GM12878 (cell line): ENCODE data around the gene FAM120B.
"Not testable (repeated sequence)": the region's sequence is repeated elsewhere in the genome, so short reads cannot be mapped to it uniquely, and the experiment has no call there.

ENCODE experiments used
- CEBPB ChIP-seq, 2 experiments: fragments of 150-350 bp in 1 of 2; IDR thresholded peaks; 2 replicates each; pipeline ENCODE4 v1.6.1; 2012 to 2014; ENCODE audit warnings: low read depth in 2 of 2, low read length in 2 of 2, borderline replicate concordance in 1 of 2, inconsistent platforms in 1 of 2
- CTCF ChIP-seq, 3 experiments: IDR thresholded peaks in 2 of 3; conservative IDR thresholded peaks in 1 of 3; 2 replicates each; pipeline ENCODE4 v1.5.1; 2011; ENCODE audit warnings: low read depth in 3 of 3, low read length in 3 of 3, mild to moderate bottlenecking in 3 of 3, control low read depth in 2 of 3, moderate library complexity in 2 of 3, inconsistent platforms in 1 of 3, mixed read lengths in 1 of 3; ENCODE audit not compliant: control insufficient read depth in 2 of 3, insufficient read depth in 1 of 3; ENCODE audit errors: extremely low read depth in 1 of 3
- JUND ChIP-seq: IDR thresholded peaks from 2 replicates; pipeline ENCODE4 v1.6.1; 2012; ENCODE audit warnings: low read depth, mild to moderate bottlenecking, low read length, improper control_type of control experiment, moderate library complexity
- NR2C1 ChIP-seq: fragments of 450-650 bp; IDR thresholded peaks from 2 replicates; pipeline ENCODE4 v1.6.1; 2017; ENCODE audit warnings: antibody characterized with exemption, mild to moderate bottlenecking, moderate library complexity
- NRF1 ChIP-seq: conservative IDR thresholded peaks from 2 replicates; pipeline ENCODE4 v1.6.1; 2011; ENCODE audit warnings: mild to moderate bottlenecking, low read depth, low read length, improper control_type of control experiment
- POLR2AphosphoS5 ChIP-seq: IDR thresholded peaks from 2 replicates; pipeline ENCODE4 v1.6.1; 2011; ENCODE audit warnings: mild to moderate bottlenecking, low read length, inconsistent platforms
- SMAD1 ChIP-seq: fragments of 450-650 bp; IDR thresholded peaks from 2 replicates; pipeline ENCODE4 v1.6.1; 2018; ENCODE audit warnings: mild to moderate bottlenecking, low read depth; ENCODE audit not compliant: partially characterized antibody
- TF ChIP-seq, protein P1 (sequence below): fragments of 450-650 bp; formaldehyde crosslinking; IDR thresholded peaks from 2 replicates; pipeline ENCODE4 v1.4.0; 2020; ENCODE audit warnings: mild to moderate bottlenecking, moderate library complexity

- TF ChIP-seq SMAD1; POLR2AphosphoS5; CTCF (IDR thresholded peaks at IDR 0.05 in 2 of 3, conservative IDR thresholded peaks at IDR 0.05 in 1 of 3; ENCODE audit: control insufficient read depth in 2 of 3, extremely low read depth in 1 of 3, insufficient read depth in 1 of 3, low read depth in 3 of 3, low read length in 3 of 3); NRF1; JUND; CEBPB (IDR thresholded peaks at IDR 0.05; ENCODE audit: borderline replicate concordance in 1 of 2, low read depth in 2 of 2, low read length in 2 of 2); NR2C1: not testable (repeated sequence)
- TF ChIP-seq, protein P1, sequence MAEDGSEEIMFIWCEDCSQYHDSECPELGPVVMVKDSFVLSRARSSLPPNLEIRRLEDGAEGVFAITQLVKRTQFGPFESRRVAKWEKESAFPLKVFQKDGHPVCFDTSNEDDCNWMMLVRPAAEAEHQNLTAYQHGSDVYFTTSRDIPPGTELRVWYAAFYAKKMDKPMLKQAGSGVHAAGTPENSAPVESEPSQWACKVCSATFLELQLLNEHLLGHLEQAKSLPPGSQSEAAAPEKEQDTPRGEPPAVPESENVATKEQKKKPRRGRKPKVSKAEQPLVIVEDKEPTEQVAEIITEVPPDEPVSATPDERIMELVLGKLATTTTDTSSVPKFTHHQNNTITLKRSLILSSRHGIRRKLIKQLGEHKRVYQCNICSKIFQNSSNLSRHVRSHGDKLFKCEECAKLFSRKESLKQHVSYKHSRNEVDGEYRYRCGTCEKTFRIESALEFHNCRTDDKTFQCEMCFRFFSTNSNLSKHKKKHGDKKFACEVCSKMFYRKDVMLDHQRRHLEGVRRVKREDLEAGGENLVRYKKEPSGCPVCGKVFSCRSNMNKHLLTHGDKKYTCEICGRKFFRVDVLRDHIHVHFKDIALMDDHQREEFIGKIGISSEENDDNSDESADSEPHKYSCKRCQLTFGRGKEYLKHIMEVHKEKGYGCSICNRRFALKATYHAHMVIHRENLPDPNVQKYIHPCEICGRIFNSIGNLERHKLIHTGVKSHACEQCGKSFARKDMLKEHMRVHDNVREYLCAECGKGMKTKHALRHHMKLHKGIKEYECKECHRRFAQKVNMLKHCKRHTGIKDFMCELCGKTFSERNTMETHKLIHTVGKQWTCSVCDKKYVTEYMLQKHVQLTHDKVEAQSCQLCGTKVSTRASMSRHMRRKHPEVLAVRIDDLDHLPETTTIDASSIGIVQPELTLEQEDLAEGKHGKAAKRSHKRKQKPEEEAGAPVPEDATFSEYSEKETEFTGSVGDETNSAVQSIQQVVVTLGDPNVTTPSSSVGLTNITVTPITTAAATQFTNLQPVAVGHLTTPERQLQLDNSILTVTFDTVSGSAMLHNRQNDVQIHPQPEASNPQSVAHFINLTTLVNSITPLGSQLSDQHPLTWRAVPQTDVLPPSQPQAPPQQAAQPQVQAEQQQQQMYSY (CRISPR knock-in tag), result not testable (repeated sequence)
These were observed 93.5 kb downstream of the FAM120B start for GRCh38 chr6:170399955-170400558.
